IPS-15b (cell line): ENCODE results near the gene SLC19A1.

Experiments used
- H3K27me3 ChIP-seq: one replicate; pipeline ENCODE4 v1.6.1; 2013; ENCODE audit warnings: low read length; ENCODE audit not compliant: control insufficient read depth, insufficient read depth
- H3K36me3 ChIP-seq: one replicate; pipeline ENCODE4 v1.6.1; 2013; ENCODE audit warnings: low read length; ENCODE audit not compliant: control insufficient read depth, insufficient read depth
- H3K4me1 ChIP-seq: one replicate; pipeline ENCODE4 v1.6.1; 2013; ENCODE audit warnings: mild to moderate bottlenecking, low read length; ENCODE audit not compliant: control insufficient read depth, insufficient read depth
- H3K4me3 ChIP-seq: one replicate; pipeline ENCODE4 v1.5.1; 2013; ENCODE audit warnings: low read depth, low read length
- H3K9ac ChIP-seq: one replicate; pipeline ENCODE4 v1.6.1; 2013; ENCODE audit warnings: low read depth, mild to moderate bottlenecking, low read length
- H3K9me3 ChIP-seq: one replicate; pipeline ENCODE4 v1.6.1; 2013; ENCODE audit warnings: mild to moderate bottlenecking, low read length; ENCODE audit not compliant: control insufficient read depth, insufficient read depth

The SLC19A1 gene

DNA sequence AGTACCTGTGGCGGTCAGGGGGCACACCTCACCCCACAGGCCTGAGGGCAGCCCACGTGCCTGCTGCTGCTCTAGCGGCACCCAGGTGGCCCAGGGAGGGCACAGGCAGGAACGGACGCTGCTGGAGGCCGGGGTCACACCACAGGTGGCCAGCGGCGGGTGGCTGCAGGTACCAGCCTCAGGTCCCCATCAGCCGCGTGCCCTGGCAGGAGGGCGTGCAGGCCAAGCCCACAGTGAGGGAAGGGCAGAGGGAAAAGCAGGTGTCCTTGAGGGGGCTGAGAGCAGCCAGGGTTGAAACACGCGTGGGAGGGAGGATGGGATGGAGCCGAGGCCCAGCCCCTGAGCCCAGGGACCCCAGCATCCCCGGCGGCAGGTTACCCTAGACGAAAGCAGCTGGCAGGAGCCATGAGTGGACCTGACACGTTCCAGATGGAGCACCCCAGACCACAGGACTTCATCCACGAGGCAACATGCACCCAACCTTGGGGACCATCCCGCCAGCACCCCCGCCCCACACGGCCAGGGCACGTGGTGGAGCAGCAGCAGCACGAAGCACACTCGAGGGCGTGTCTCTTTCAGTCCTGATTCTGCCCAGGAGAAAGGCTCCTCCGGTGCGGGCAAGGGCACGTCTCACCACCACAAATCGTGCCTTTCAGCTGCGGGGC is 3.7 kb downstream of the SLC19A1 start:
- H3K27me3 ChIP-seq = no peaks in the 10 kb centered on the region
- peaks cover 20% of the 10 kb centered on the region for H3K36me3 ChIP-seq
- no peak overlapping the region for H3K4me3 ChIP-seq
- H3K9ac ChIP-seq = no peak overlapping the region
- no peaks in the 10 kb centered on the region for H3K9me3 ChIP-seq
- H3K4me1 ChIP-seq = no peaks in the 10 kb centered on the region

DNA sequence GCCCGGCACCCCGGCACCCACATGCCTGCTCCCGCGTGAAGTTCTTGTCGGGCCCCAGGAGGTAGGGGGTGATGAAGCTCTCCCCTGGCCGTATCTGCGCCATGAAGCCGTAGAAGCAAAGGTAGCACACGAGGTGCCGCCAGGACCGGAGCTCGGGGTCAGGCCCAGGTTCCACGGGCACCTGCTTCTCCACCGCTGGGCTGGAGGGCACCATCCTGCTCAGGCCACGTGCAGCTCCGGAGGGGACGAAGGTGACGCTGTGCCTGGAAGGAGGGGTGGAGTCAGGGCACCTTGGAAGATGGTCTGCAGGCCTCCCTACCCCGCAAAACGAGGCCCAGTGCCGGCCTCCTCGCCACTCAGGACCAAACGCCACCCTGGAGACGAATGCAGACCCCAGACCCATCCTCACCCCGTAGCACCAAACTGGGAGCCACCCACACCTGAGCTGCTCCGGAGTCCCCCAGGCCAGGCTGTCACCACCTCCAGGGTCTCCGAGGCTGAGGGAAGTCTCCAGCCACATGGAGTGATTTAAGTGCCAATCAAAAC is 4.4 kb downstream of the SLC19A1 start:
- Histone ChIP-seq H3K4me3 (no peak overlapping the region), H3K36me3 (peaks cover 22% of the 10 kb centered on the region), H3K4me1 (no peaks in the 10 kb centered on the region), H3K9me3 (no peaks in the 10 kb centered on the region), H3K27me3 (no peaks in the 10 kb centered on the region), H3K9ac (no peak overlapping the region)

DNA sequence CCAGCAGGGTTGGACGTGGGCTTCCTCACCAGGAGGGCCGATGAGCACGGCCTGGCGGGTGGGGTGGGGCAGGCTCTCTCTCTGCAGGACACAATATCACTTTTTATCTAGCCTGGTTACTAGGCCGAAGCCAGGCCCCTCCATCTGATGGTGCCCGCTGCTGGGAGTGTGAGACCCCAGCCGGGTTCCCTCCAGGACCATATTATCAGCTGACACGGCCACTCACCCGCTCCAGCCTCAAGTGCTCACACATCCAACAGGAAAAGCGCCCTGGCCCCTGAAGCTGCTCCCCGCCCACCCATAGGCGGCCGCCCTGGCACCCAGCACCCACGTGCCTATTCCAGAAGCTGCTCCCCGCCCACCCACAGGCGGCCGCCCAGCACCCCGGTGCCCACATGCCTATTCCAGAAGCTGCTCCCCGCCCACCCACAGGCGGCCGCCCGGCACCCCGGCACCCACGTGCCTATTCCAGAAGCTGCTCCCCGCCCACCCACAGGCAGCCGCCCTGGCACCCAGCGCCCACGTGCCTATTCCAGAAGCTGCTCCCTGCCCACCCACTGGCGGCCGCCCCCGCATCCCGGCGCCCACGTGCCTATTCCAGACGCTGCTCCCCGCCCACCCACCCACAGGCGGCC is 5.0 kb downstream of the SLC19A1 start:
- Histone ChIP-seq H3K27me3 (no peaks in the 10 kb centered on the region), H3K4me3 (no peak overlapping the region), H3K36me3 (peaks cover 22% of the 10 kb centered on the region), H3K9me3 (no peaks in the 10 kb centered on the region), H3K4me1 (no peaks in the 10 kb centered on the region), H3K9ac (no peak overlapping the region)

DNA sequence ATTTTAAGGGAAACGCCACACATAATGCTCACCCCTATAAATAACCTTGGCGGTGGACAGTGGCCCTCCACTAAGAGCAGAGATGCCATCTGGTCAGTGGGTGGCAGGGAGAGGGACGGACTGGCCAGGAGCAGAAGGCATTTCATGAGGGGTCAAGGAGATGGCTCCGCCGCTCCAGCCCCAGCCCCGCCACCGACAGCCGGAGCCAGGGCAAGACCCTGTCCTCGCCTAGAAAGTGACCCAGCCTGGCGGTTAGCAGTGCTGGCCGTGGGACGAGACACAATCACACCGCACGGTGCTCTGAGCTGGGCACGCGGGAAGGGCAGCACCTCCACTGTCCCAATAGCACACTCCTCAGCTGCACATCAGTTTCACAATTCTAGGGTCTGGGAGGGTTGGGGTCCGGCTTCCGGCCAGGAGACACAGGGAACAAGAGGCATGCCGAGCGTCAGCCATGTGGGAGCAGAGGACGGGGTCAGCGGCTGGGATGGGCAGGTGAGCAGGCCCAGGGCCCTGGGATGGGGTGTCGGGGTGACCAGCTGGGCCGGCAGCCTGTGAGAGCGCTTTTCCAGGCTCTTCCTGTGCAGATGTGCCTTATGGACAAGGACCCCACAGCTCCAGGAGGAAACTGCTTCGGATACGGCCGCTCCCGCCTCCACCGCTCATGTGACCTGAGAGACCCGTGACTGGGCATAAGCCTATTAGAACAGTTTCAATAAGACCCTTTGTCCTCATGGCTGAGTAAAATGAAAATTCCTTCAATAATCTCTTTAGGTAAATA is 5.7 kb downstream of the SLC19A1 start:
- H3K4me1 ChIP-seq = no peaks in the 10 kb centered on the region
- H3K4me3 ChIP-seq = no peak overlapping the region
- no peak overlapping the region for H3K9ac ChIP-seq
- H3K27me3 ChIP-seq = no peaks in the 10 kb centered on the region
- peaks cover 27% of the 10 kb centered on the region for H3K36me3 ChIP-seq
- no peaks in the 10 kb centered on the region for H3K9me3 ChIP-seq

DNA sequence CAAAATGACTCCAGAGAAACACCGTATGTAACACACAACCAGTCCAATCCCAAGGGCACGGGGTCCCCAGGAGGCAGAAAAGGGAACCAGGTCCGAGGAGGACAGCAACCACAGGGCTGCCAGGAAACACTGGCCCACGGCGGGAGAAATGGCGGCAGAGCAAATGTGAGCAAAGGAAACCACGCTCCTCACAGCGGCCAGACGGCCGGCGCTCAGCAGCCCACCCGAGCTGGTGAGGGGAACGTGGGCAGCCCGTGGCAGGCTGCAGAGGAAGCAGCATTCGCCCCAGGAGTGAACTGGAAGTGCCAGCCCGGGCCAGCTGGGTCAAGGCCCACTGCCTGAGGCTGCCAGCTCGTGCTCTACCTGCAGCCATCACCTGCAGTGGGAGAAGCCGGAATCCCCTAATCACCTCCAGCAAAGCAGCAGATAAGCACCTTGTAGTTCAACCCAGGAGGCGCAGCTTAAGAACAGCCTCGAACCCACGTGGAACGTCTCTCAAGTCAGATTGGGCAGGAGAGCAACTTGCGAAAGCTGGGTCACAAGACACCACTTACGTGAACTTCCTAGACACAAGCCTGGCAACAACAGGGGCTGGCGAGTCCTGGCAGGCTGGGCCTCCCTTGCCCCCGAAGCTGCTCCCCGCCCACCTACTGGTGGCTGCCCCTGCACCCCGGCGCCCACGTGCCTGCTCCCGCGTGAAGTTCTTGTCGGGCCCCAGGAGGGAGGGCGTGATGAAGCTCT is 6.7 kb downstream of the SLC19A1 start:
- H3K4me1 ChIP-seq = no peaks in the 10 kb centered on the region
- H3K36me3 ChIP-seq = peaks cover 31% of the 10 kb centered on the region
- H3K27me3 ChIP-seq = no peaks in the 10 kb centered on the region
- no peak overlapping the region for H3K4me3 ChIP-seq
- no peak overlapping the region for H3K9ac ChIP-seq
- H3K9me3 ChIP-seq = no peaks in the 10 kb centered on the region

DNA sequence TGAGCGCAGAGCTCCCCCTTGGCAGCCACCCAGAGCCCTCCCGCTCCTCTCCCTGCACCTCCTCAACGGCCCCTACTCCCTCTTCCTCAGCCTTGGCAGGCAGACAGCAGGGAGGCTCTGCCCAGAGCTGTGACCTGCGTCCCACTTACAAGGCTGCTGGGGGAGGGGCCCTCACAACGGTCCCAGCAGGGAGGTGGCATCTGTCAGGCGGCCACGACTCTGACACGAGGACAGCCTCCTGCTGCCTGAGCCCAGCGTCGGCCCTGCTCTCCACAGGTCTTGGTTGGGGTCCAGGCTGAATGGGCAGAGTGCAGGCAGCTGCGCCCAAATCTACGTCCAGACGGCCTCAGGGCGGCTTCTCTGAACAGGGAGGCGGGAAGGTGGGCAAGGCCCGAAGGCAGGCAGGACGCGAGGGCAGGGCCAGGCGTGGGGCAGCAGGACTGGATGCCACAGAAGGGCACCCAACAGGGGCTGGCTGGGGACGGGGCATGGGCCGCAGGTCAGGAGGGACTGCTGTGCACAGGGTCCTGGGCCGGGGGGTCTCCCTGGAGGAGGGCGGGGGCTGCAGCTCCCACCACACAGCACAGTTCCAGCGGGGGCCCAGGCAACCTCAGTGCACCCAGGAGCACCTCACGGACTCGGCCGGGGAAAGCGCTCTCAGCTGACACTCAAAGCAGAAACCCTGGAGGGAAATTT is 7.5 kb downstream of the SLC19A1 start:
- no peak overlapping the region for H3K9ac ChIP-seq
- H3K36me3 ChIP-seq = peaks cover 34% of the 10 kb centered on the region
- no peaks in the 10 kb centered on the region for H3K4me1 ChIP-seq
- no peak overlapping the region for H3K4me3 ChIP-seq
- no peaks in the 10 kb centered on the region for H3K9me3 ChIP-seq
- no peaks in the 10 kb centered on the region for H3K27me3 ChIP-seq

DNA sequence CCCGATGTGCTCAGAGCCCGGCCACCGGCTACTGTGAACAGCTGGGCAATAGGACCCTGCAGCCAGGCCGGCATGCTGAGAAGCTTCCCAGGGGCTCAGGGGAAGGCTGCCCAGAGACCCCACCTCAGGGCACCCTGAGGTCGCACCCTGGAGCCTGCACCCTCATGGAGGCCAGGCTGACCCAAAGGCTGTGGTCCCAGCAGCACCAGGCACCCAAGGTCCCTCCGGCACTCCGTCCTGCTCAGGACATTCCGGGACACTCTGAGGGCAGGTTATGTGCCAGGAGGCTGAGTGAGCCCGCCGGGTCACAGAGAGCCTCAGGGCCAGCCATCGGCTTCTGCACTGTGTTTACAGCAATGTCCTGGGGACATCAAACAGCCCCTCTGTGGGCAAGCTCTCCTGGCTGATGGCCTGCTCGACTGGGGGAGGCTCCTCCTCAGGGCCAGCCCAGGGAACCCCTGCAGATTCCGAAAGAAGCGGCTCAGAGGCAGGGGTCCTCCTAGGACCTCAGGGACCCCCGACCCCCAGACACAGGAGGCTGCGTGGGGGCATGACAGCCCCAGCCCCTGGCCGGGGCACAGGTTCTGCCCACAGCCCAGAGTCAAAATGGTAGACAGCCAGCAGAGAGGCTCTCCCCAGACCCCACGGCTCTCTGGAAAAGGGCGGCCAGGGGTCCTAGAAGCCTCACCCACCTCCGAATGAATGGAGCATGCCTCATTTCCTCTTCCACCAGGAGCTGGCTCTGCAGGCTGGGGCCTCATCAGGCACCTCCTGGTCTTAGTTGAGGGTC is 8.2 kb downstream of the SLC19A1 start:
- Histone ChIP-seq H3K9ac (no peak overlapping the region), H3K36me3 (peaks cover 38% of the 10 kb centered on the region), H3K27me3 (no peaks in the 10 kb centered on the region), H3K9me3 (no peaks in the 10 kb centered on the region), H3K4me1 (no peaks in the 10 kb centered on the region), H3K4me3 (no peak overlapping the region)

DNA sequence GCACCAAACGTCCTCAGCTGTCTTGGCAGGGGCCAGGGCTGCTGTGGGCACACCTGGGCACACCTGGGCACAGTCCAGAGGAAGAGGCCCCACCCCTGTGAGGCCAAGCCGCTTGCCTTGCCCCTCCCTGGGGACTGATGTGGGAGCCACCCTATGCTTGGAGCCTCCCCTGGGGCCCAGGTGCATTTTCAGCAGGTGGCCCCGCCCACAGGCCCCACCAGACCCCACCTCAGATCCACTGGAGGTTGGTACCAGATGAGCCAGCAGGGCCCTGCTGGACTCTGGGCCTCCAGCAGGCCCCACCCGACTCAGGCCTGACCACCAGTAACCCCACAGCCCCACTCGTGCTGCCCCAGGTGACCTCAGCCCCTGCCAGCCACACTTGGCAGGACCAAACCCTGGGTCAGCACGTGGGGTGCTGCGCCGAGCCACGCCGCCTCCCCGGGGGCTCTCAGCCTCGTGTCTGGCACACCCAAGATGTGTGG is 8.8 kb downstream of the SLC19A1 start:
- no peak overlapping the region for H3K4me3 ChIP-seq
- no peaks in the 10 kb centered on the region for H3K9me3 ChIP-seq
- peaks cover 40% of the 10 kb centered on the region for H3K36me3 ChIP-seq
- no peak overlapping the region for H3K9ac ChIP-seq
- no peaks in the 10 kb centered on the region for H3K27me3 ChIP-seq
- H3K4me1 ChIP-seq = no peaks in the 10 kb centered on the region

DNA sequence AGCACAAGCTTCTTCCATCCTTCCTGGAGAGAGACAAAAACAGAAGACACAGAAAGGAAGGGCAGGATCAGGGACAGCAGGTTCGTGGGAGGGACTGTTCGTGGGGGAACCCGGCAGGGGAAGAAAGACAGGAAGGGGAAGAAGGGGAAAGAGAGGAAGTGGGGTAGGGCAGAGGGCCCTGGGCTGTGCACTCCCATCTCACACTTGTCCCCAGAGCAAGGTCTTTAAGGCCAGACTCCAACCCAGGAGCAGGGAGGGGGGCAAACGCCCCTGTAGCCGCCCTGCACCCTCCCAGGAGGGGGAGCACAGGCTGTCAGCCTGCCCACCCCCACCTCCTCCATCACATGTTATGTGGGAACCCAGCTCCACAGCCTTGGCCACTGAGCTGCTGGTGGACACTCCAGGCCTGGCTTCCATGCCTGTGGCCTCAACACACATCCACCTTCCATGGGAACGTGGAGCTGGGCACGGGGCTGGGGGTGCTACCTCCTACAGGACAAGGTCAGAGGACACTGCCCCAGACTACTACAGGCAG is 9.3 kb downstream of the SLC19A1 start:
- Histone ChIP-seq H3K27me3 (no peaks in the 10 kb centered on the region), H3K4me3 (no peak overlapping the region), H3K9ac (no peak overlapping the region), H3K36me3 (peaks cover 37% of the 10 kb centered on the region), H3K9me3 (no peaks in the 10 kb centered on the region), H3K4me1 (no peaks in the 10 kb centered on the region)

DNA sequence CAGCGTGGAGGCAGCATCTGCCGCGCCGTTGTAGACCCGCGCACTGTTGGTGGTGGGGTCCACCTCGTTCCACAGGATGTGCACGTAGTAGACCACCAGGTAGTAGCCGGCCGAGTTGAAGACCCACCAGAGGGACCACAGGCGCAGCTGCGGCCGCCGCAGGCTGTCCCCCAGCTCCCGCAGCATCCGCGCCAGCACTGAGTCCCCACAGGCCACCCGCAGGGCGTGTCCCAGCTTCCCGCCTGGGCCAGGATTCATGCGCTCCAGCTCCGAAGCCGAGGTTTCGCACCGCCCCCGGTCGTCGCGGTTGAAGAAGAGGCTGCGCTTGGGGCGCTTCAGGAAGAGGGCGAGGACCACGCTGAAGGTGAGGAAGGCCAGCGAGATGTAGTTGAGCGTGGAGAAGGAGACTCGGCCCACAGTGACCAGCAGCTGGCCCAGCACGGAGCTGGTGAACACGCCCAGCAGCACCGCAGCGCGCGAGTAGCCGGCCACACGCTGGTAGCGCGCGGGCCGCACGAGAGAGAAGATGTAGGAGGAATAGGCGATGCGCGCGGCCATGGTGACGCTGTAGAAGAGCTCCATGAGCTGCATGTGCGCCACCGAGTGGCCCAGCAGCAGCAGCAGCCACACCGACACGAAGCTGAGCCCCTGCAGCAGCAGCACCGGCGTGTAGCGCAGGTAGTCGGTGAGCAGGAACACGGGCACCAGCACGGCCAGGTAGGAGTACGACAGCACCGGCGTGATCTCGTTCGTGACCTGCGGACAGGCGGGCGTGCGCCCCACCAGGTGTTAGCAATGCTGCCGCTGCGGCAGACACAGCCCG is 10.6 kb downstream of the SLC19A1 start:
- Histone ChIP-seq H3K9ac (no peak overlapping the region), H3K9me3 (no peaks in the 10 kb centered on the region), H3K36me3 (peaks cover 35% of the 10 kb centered on the region), H3K27me3 (no peaks in the 10 kb centered on the region), H3K4me3 (no peak overlapping the region), H3K4me1 (no peaks in the 10 kb centered on the region)
